WERI-Rb-1 (cell line): ENCODE data around the gene CACNB2.

Experiments used
- DNase-seq: peaks from one replicate; pipeline ENCODE4 v3.0.0-alpha.2; 2020
- H3K27ac ChIP-seq: fragments of 250-450 bp; sonication (Bioruptor Pico); 2 replicates; pipeline ENCODE4 v1.5.1; 2020; ENCODE audit warnings: mild to moderate bottlenecking, moderate library complexity
- H3K27me3 ChIP-seq: fragments of 250-450 bp; sonication (Bioruptor Pico); 2 replicates; pipeline ENCODE4 v1.5.1; 2021; ENCODE audit warnings: mild to moderate bottlenecking, low read depth, moderate library complexity; ENCODE audit not compliant: insufficient read depth, severe bottlenecking
- H3K36me3 ChIP-seq: fragments of 250-450 bp; sonication (Bioruptor Pico); 2 replicates; pipeline ENCODE4 v1.5.1; 2020; ENCODE audit warnings: mild to moderate bottlenecking, moderate library complexity
- H3K4me3 ChIP-seq: 2 replicates; pipeline ENCODE4 v1.5.1; 2011; ENCODE audit warnings: low read depth, mild to moderate bottlenecking, control low read depth, low read length
- H3K9me3 ChIP-seq: fragments of 250-450 bp; sonication (Bioruptor Pico); 2 replicates; pipeline ENCODE4 v1.5.1; 2021; ENCODE audit warnings: mild to moderate bottlenecking, moderate library complexity; ENCODE audit not compliant: severe bottlenecking
- TF ChIP-seq, protein P1 (sequence below): IDR thresholded peaks from 2 replicates; pipeline ENCODE4 v1.5.1; 2011; ENCODE audit warnings: low read depth, mild to moderate bottlenecking, control low read depth, inconsistent platforms, low read length

CACNB2 gene

DNA sequence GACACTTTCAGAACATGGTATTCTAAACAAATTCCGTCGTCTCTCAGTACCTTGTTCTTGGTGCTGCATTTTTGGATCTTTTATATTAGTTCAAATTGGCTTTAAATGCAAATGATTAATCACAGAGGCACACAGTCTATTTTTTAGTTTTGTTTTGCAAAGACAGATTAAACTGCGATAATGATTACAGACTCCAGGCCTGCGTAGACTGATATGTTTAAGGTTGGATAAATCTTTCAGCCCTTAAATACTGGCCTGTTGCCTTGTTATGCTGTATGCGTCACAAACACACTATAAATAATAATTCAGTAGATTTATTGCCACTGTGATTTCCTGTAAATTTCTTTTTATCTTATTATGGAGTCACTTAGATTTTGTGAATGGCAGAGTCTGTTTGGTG lies 19.3 kb downstream of the CACNB2 start:
- no peak for DNase-seq
- no peak overlapping the region for H3K4me3 ChIP-seq
- H3K9me3 ChIP-seq = no peaks in the 10 kb centered on the region
- no peaks in the 10 kb centered on the region for H3K36me3 ChIP-seq
- TF ChIP-seq, protein P1, sequence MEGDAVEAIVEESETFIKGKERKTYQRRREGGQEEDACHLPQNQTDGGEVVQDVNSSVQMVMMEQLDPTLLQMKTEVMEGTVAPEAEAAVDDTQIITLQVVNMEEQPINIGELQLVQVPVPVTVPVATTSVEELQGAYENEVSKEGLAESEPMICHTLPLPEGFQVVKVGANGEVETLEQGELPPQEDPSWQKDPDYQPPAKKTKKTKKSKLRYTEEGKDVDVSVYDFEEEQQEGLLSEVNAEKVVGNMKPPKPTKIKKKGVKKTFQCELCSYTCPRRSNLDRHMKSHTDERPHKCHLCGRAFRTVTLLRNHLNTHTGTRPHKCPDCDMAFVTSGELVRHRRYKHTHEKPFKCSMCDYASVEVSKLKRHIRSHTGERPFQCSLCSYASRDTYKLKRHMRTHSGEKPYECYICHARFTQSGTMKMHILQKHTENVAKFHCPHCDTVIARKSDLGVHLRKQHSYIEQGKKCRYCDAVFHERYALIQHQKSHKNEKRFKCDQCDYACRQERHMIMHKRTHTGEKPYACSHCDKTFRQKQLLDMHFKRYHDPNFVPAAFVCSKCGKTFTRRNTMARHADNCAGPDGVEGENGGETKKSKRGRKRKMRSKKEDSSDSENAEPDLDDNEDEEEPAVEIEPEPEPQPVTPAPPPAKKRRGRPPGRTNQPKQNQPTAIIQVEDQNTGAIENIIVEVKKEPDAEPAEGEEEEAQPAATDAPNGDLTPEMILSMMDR = no peak
- H3K27ac ChIP-seq = no peak overlapping the region
- no peaks in the 10 kb centered on the region for H3K27me3 ChIP-seq

DNA sequence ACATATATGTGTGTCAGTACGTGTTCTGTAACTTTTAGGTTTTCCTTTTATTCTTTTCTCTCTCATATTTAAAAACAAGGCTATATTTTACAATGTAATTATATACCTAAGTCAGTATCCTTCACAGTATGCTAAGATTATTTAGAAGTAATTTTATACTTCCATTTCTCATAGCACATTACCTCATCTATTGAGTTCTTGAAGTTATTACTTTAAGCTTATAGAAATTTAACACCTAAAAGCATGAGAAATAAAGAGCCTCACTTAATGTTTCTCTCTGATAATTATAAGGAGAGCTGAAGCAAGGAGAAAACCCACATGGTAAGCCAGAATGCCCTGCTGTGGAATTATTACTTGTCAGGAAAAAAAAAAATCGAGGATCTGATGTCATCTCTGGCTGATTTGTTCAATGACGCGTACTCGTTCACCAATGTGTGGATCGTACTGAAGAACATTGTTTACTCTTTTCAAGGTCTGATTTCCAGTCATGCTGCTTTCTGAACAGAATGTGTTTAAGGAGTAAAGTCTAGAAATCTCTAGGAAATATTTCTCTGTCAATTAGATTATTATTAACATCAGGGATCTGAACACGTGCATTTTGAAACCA lies 21.9 kb downstream of the CACNB2 start:
- DNase-seq = no peak
- Histone ChIP-seq H3K9me3 (no peaks in the 10 kb centered on the region), H3K36me3 (no peaks in the 10 kb centered on the region), H3K4me3 (no peak overlapping the region), H3K27me3 (no peaks in the 10 kb centered on the region), H3K27ac (no peak overlapping the region)
- TF ChIP-seq, protein P1 = no peak

DNA sequence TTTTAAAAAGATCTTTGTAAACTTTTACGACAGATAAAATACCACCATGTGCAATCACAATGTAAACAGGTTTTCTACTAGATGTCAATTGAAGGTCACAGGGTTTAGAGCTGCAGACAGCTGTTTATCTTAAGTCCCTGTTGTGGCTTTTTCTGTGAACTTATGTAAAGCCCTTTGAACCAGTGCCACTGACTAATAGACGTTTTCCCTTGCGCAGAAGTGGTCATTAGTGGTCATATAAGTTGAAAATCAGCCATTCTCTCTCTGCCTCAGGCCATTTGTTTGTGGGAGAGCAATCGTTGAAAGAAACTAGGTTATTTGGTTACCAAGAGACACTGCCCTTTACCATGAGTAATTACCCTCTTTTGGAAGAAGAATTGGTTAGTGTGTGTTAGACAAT lies 23.9 kb downstream of the CACNB2 start:
- H3K36me3 ChIP-seq = no peaks in the 10 kb centered on the region
- H3K4me3 ChIP-seq = no peak overlapping the region
- no peak for DNase-seq
- H3K27me3 ChIP-seq = no peaks in the 10 kb centered on the region
- H3K9me3 ChIP-seq = no peaks in the 10 kb centered on the region
- H3K27ac ChIP-seq = no peak overlapping the region
- TF ChIP-seq, protein P1 = no peak

DNA sequence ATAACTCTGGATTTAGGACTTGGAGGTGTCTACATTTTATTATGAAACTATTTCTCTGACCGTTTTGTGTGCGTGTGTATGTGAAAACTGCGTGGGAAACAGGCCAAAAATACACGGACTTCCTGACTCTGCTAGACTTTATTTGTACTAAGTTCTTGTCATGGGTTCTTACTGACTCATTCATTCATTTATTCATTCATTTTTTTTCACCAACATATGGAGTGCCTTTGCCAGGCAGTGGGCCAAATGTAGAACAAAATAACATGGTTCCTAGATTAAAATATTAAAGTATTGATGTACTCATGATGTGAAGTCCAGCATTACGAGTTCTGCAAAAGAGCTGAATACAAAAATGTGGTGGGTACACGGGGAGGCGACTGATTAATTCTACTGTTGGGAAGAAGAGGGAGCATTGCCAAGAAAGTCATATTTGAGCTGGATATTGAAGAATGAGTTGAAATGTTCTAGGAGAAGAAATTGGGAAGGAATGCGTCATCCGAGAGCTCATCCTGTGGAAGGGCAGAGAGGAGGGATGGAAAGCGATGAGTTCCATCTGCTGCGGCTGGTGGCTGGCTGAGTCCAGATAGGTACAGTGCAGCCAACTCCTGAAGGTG lies 24.6 kb downstream of the CACNB2 start:
- Histone ChIP-seq H3K9me3 (no peaks in the 10 kb centered on the region), H3K36me3 (no peaks in the 10 kb centered on the region), H3K27me3 (no peaks in the 10 kb centered on the region), H3K27ac (no peak overlapping the region), H3K4me3 (no peak overlapping the region)
- no peak for DNase-seq
- TF ChIP-seq, protein P1 = no peak

DNA sequence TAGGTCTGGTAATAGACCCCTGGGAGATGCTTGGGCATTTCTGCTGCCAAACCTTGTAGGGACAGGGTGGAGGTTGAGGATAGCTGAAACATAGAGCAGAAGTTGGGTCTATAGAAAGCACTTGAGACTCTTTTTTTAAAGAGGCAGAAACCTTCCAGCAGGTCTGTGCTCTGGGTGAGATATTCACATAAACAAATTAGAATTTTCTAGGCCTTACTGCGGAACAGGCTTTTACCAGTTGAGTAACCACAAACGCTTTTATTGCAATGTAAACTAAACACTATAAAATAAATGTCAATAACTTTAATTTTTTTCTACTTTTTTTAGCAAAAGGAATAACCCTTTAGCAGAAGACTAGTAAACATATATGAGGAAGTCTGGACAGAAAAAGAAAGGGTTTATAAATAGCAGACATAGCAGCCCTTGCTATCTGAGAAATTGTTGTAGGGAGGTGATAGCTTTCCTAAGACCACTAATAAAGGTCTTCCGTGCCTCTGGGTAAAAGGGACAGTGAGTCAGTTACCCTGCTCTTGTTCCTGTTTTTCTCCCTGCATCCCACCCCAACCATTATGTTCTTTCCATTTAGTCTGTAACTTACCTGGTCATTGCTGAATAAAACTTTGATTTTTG lies 38.7 kb downstream of the CACNB2 start:
- Histone ChIP-seq H3K36me3 (no peaks in the 10 kb centered on the region), H3K27me3 (no peaks in the 10 kb centered on the region), H3K27ac (no peak overlapping the region), H3K9me3 (no peaks in the 10 kb centered on the region), H3K4me3 (no peak overlapping the region)
- TF ChIP-seq, protein P1 = no peak
- no peak for DNase-seq
